EH (cell line): Measurements from ENCODE around the gene TEAD1.

ENCODE experiments used
- DNase-seq: peaks from one replicate; pipeline ENCODE4 v3.0.0-alpha.2; 2015; ENCODE audit warnings: low read depth

TEAD1 gene

DNA sequence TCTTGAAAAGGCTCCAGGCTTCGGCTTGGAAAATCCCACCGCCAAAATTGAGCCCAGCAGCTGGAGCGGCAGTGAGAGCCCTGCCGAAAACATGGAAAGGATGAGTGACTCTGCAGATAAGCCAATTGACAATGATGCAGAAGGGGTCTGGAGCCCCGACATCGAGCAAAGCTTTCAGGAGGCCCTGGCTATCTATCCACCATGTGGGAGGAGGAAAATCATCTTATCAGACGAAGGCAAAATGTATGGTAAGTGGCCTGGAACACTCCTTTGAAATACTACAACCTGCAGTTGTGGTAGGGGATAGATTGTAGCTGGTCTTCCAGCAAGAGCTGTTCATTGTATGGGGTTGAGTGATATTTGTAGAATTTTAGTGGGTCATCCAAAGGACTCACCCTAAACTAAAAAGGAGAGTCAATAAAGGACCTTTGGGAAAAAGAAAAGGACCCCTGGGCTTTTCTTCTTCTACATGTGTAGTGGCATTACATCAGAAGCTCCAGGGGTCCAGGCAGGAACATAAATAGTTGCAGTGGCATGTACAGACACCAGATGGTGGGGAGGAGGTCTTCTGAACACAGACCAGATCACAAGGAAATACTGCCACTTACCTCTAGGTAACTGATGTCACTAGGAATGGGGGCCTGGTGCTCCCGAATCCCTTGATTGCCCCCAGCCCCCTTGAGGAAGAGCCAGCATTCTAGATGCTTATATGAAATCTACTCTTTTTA is 90.1 kb downstream of the TEAD1 start:
- no peak for DNase-seq

DNA sequence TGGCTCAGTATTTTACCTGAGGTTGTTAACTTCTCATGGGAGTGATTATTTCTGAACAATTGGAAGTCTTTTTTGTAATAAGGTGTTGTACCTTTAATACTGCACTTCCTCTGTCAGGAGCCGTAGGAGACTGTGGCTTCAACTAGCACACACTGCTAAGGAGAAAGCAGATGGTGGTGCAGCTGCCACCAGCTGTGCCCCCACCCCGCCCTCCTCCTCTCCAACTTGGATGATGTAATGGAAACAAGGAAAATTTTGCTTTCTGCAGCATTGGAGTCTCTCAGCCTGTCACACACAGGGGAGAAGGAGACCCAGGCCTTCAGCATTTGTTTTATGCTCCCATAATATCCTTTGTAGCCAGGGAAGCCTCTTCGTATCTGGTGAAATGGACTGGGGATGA is 91.2 kb downstream of the TEAD1 start:
- DNase-seq: no peak

DNA sequence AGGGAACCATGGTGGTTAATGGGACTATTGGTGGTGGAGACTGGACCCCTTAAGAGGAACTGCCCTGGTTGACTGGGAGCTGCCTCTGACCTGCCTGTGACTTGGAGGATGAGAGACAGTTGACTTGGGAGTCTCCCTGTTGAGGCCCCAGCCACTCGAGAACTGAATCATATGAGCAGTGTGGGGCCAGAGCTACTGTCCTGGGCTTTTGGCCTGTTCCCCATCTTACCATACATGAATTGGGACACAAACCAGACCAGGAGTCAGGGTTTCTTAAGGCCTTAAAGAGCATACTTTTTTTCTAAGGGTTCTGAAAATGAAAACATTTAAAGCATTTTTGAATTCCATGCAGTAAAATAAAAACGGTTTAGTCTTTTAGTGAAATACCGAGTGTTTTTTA is 92.8 kb downstream of the TEAD1 start:
- peak; percentile 35 for DNase-seq

DNA sequence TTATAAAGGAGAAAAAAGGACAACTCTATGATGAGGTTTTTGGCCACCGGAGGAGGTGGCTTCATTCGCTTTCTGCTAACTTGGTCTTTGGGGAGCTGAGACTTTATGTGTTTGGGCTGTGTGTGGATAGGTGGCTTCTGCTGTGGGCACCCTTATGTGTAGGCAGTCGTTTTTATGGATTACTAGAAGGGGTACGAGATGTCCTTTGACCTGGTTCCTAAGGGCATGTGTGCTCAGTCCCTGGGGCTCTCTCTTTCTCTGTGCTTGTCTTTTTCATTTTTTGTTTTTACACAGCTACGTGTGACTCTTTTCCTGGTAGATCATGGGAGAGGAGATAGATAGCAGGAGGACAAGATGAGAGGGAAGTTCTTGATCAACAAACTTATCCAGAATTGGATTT is 93.4 kb downstream of the TEAD1 start:
- no peak for DNase-seq

DNA sequence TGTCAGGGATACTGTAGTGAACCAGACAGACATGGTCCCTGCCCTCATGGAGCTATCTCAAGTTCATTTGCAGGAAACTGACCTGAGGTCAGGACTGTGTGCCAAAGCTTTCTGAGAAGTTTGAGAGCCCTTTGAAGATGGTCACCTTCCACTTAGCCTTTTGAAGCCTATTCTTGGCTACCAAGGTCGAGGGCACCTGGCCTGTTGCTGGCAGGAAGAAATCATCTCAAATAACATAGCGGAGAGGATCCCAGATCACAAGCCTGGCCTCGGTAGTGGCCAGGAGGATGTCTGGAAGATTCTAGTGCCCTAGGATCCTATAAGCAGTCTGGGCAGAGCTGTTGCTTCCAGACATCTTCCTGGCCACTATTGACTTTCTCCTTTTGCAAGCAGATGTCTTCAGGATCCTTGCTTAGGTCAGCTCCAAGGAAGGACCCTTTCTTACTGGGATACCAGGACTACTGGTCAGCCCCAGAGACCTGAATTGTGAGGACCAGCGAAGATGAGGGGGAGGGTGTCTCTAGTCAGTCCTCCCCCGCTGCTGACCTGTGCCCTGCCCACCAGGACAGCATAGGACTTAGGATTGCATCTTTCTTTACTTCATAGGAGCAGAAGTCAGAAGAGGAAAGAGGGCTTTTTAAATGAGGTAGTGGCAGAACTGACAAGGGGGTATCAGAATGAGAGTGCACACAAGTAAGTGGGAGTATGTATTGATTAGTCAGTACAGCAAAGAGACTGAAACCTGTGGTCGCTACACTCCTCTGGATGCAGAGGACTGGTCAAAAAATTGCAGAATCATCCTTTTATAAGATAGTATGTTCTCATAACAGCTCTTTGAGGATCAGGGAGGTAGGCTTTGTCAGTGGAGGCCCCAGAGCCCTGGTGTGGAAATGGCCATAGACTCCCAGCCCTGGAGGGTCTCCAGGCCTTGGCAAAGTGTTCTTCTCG is 94.8 kb downstream of the TEAD1 start:
- no peak for DNase-seq

DNA sequence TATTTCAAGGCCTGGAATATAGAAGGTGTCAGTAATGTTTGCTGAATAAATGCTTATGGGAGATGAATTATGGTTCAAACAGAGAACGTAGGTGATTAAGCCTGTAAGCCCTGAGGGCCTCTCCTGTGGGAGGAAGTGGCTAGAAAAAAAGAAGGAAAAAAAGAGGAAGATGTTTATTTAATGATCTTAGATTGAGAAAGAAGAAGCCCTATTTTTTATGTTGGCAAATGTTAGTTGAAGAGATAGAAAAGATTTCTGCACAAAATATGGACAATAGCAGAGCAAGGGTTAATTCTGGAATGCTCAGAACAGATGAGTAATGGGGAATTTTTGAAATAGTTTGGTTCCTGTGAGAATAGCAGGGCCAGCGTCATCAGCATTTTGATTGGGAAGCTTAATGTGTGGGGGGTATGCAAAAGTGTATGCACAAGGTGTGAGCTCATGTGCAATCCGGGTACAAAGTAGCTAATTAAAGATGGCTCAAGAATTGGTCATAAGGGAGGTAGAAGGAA is 95.7 kb downstream of the TEAD1 start:
- peak; percentile 95 for DNase-seq

DNA sequence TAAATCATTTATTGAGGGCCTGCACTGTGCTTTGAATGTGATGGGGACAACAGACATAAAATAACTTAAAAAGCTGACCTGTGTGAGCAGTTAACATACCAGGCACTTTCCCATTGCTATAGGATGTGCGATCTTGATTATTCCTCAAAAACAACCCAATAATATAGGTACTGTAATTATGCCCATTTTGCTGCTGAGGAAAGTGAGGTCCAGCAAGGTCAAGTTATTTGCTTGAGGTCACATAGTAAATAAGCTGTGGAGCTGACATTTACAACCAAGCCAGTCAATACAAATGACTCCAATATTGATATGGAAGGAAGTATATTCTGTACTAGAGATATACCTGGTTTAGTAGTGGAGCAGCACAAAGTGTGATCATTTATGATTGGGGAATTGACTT is 96.2 kb downstream of the TEAD1 start:
- DNase-seq: no peak

DNA sequence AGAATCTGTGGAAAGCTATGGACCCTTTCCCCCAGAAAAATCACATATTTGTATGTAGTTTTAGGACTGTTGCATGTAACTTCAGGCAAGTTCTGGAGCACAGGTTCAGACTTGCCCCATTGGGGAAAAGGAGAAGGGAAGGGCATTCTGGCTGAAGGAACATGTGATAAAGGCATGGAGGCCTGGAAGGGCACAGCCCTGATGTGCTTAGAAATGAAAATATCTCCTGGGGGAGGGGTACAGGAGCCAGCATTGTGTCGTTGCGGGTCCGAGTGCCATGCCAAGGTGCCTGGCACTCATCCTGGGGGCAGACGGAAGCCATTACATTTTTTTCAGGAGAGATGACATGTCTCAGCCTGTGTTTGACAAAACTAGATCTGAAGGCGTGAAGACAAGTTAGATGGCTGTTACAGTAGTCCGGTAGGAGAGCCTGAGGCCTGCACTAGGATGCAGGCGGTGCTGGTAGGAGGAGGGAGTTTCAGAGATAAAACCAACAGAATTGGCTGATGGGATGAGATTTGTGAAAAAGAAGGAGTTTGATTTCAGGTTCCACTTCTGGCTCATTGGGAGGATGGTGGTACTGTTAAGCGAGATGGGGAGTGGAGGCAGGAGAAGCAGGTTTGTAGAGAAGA is 96.9 kb downstream of the TEAD1 start:
- DNase-seq: no peak

DNA sequence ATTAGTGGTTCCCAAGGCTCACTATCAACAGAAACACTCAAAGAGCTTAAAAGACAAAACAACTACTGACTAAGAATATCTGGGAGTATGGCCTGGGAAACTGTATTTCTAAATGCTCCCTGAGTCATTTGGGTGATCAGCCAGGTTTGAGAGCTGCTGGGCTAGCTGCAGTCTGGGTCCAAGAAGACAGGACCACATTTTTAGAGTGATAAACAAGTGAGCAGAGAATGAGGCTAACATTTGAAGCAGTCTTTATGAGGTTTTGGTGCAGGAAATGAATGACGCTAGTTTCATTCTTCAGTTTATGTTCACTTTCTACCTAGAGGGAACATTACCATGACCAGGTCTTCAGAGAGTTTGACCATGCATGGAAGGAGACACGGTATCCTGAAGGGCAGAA is 97.7 kb downstream of the TEAD1 start:
- peak; percentile 78 for DNase-seq

DNA sequence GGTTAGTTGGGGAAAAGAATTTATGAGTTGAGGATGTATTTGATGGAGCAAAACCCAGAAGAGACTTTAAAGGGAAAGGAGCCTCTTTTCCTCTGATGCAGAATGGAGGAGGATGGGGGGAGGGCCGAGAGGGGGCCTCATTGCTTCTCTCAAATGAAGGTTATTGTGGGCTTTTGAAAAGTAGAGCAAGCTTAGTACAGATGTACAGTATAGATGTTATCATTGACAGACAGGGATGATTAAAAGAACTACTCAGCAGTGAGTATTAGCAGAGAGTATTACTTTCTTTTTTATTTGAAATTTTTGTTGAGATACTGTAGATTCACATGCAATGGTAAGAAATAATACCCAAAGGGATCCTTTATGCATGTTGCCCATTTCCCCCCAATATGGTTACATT is 98.1 kb downstream of the TEAD1 start:
- no peak for DNase-seq

DNA sequence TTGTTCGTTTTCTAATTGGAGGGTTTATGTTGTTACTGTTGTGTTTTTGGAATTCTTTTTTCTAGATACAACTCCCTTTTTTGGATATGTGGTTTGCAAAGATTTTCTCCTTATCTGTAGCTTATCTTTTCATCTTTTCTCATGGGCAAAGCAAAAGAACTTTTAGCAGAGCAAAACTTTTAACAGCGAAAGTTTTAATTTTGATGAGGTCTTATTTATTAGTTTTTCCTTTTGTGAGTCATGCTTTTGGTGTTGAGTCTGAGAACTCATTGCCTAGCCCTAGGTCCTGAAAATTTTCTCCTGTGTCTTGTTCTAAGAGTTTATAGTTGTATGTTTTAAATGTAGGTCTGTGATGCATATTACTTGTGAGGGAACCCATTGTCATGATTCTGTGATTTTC is 99.4 kb downstream of the TEAD1 start:
- DNase-seq: peak; percentile 75

DNA sequence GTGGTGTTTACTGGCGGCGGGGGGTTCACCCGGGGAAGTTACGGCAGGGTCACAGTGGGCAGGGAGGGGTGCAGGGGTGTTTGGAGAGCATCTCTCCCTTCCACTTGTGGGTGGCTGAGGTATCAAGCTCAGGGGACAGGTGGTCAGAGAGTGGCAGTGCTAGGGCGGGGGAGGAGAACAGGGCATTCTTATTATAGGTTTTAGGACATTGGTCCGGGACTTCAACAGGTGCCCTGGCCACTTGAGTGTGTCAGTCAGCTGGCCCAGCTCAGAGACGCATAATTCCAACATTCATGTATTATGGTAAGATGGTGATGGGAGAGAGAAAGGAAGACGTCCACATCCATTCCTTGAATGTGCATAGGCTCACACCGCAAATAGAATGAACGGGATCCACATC is 101.7 kb downstream of the TEAD1 start:
- DNase-seq: no peak

DNA sequence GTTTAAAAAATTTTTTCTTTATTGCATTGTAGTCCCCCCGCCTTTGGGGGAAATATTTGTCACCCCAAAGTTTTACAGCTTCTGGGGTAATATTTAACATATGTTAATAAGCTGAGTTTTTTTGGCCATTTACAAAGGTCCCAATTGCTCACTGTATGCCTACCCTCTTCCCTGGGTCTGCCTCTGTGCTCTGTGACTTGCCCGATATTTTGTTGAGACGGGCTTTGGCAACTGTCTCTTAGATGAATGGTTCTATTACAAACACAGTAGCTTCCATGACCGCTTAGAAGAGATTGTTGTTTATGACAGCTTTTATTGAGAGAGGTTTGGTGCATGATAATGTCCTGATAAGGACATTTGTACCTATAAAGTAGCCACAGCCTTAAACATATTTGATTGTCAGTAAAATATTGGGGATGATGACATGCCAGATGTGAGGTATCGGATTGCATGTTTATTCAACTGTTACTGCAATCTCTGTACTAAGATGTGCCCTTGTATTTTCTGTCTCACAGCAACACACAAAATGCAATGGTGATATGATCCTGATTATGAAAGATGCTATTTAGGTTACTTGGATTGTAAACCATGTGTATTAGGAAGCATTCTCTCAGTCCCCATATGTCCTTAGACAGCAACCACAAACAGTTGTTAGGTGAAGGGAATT is 103.1 kb downstream of the TEAD1 start:
- DNase-seq: peak; percentile 63

DNA sequence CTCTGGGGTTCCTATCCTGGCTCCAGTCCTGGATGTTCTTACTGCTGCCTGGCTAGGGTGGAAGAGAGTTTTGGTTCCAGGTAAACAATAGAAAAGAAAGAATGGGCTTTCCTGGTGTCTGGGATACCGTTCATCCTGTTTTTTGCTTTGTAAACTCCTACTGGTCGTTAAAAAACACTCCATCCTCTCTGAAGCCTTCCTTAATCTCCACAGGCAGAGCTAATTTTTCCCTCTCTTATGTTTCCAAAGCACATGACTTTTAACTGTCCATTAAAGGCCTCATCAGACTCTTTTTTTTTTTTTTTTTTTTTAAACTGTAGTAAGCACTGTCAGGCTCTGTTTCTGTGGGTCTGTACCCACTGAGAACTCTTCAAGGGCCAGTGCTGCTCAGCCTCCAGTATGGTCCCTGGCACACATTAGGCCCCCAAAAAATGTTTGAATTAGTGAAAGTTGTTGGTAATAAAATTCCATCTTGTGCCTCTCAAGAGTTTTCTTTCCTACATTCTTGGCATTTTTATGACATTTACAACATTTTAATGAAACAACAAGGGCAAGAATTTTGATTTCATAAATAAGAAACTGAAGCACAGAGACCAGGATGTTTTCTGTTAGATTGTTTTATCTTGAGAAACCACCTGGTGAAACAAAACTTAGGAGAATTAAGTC is 104.2 kb downstream of the TEAD1 start:
- DNase-seq: peak; percentile 50

DNA sequence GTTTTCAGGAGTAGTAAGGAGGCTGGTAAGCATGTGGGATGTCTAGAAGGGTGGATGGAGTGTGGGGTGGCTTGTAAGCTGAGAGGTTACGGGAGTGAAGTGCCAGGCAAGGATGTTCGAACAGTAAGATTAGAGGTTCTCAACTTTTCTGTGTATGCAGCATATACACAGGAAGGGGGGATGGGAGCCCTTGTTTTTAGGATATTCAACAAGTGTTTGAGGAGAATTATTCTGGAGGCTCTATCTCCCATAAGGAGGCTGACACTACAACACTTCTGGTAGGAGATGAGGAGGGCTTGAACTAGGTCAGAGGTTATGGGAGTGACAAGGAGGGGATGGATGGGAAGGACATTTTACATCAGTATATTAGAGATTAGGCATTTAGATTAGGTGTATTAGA is 109.5 kb downstream of the TEAD1 start:
- DNase-seq: no peak

DNA sequence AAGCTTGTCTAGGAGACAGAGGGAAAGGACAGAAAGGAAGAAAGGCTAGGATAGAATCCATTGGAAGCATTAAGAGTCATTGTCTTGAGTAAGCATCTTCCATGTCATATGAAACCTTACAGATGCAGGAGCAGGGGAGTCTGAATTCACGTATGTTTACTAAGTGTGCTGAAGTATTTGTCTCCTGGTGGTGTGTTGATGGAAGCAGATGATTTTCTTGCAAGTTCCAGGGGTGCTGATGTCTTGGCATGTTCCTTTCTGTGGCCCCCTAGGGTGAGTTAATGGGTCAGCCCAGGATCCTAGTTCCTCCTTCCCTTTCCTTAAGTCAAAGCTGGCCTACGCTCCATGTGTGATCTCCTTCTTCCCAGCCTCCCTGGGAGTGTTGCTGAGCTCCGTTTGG is 110.2 kb downstream of the TEAD1 start:
- peak; percentile 51 for DNase-seq

DNA sequence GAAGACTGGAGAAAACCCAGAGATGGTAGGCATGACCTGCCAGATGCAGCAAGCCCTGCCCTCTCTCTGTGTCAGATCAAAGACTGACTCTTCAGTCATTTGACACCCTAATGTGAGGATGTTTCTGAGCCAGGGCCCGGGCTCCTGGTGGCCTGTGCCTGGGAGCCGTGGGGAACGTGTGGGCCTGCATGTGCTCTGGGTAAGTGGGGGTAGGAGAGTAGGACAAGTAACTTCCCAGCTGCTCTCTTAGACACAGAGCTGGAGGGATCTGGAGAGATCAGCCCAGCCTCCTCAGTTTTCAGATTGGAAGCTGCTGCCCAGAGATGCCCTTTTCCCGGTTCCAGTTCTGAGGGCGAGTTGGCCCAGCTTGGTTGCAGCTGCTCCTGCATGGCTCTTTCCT is 110.8 kb downstream of the TEAD1 start:
- no peak for DNase-seq

DNA sequence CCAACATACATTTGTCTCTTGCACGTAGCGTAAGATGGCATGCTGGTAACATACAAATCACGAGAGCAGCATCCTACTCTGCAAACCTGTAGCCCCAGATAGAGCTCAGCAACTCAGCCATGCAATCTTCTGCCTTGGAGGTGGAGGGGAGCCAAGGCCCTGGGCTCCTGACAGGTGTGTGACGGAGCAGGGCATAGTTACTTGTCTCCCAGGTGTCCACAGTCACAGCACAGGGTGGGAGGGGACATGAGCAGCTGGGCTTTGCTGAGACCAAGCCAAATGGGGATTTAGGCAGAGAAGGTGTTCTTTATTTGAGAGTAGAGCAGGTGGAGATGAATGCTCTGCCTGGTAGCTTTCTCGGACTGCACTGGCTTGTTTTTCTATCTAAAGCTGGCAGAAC is 111.7 kb downstream of the TEAD1 start:
- DNase-seq: no peak

DNA sequence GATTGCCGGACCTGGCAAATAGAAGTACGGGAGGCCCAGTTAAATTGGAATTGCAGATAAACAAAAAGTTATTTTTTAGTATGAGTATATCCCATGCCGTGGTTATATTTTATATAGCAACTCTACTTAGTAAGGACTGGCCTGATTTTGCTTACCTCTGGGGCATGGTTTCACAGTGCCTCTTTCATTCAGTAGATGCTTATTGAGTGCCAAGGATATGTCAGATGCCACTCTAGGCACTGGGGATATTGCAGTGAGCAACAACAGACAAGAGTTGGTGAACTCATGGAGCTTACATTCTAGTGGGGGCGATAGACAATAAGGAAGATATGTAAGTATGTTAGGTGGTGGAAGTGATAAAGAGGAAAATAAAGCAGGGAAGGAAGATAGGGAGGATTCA is 112.2 kb downstream of the TEAD1 start:
- DNase-seq: no peak

DNA sequence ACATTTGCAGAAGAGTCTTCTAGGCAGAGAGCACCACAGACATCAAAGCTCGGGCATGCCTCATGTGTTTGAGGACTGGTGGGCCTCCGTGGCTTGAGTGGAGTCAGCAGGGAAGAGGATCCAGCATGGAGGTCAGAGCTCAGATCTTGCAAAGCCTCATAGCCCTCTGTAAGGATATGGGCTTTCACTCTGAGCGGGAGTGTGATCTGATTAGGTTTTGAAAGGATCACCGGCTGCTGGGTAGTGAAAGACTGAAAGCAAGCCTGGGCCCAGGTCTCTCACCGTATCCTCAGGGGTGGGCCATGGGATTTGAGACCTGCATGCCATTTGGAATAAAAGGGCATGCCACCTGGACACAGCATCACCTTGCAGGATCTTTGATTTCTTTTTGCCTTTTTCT is 112.7 kb downstream of the TEAD1 start:
- DNase-seq: no peak

DNA sequence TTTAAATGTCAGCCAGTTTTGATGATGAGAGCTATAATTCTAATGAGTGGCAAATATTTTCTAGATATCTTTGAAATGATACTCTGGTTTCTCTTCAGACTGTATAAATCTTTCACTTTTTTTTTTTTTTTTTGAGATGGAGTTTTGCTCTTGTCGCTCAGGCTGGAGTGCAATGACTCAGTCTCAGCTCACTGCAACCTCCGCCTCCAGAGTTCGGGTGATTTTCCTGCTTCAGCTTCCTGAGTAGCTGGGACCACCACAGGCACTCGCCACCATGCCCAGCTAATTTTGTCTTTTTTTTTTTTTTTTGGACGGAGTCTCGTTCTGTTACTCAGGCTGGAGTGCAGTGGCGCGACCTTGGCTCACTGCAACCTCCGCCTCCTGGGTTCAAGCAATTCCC is 113.6 kb downstream of the TEAD1 start:
- DNase-seq: peak; percentile 87

DNA sequence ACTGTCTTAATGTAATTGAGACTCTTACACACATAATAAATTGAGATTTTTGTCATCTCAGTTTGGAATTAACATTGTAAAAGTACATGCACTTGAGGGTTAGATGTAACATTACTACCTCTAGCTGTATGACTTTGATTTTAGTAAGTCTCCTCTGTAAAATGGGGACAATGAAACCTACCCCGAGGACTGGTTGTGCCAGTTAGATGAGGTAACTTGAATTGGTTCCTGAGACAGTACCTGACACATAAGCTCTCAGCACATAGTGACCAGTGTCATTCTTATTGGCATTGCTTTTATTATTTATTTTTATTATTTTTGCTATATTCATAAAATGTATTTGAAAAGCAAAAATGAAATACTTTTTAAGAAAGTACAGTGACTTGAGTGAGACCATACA is 114.8 kb downstream of the TEAD1 start:
- DNase-seq: no peak
